Left lobe of liver (tissue), 1 donor: ENCODE measurements around the gene SMR3B. TPM values are rescaled to one million over a fixed set of nuclear protein-coding genes. Genes with fewer than 3 reads are reported as not detected.

Experiments used
- total RNA-seq: library from RNA; stranded (reverse); gene quantifications from one replicate; pipeline ENCODE4 v1.2.1, GENCODE V29; 2021
- donor health status: DM: no; HTN: yes; CAD: no.

The SMR3B gene
- total RNA-seq, 1 donor from 2014 or later, result not detected

Other genes starting within 250 kb of the SMR3B start
- gene PRR27, start 228.9 kb upstream of the SMR3B start, total RNA-seq, result not detected
- gene ODAM, start 187.4 kb upstream of the SMR3B start, total RNA-seq, result not detected
- not detected for gene FDCSP, start 157.0 kb upstream of the SMR3B start, total RNA-seq
- gene CSN3, start 140.5 kb upstream of the SMR3B start, total RNA-seq, result not detected
- gene CABS1, start 48.1 kb upstream of the SMR3B start, total RNA-seq, result not detected
- gene SMR3A, start 22.4 kb upstream of the SMR3B start, total RNA-seq, result not detected
- 0.40 TPM for gene OPRPN, start 14.8 kb downstream of the SMR3B start, total RNA-seq
- gene MUC7, start 89.1 kb downstream of the SMR3B start, total RNA-seq, result not detected
- gene AMTN, start 135.4 kb downstream of the SMR3B start, total RNA-seq, result not detected
- gene AMBN, start 209.1 kb downstream of the SMR3B start, total RNA-seq, result not detected
- 0.25 TPM for gene ENAM, start 245.6 kb downstream of the SMR3B start, total RNA-seq